Progenitor cell of endocrine pancreas (in vitro differentiated cells): ENCODE results near the gene PAX8. TPM values are rescaled to one million over a fixed set of nuclear protein-coding genes. Genes with fewer than 3 reads are reported as not detected.

Experiments used
- DNase-seq: peaks from one replicate; pipeline ENCODE4 v3.0.0; 2021; ENCODE audit warnings: low spot score; ENCODE audit not compliant: unreplicated experiment
- H3K27ac Mint-ChIP-seq: 2 replicates; pipeline ENCODE4 v1.8.0; 2021; ENCODE audit warnings: mild to moderate bottlenecking, moderate library complexity, mixed read lengths
- H3K27me3 Mint-ChIP-seq: 2 replicates; pipeline ENCODE4 v1.8.0; 2021; ENCODE audit warnings: mixed read lengths
- H3K36me3 Mint-ChIP-seq: 2 replicates; pipeline ENCODE4 v1.8.0; 2022; ENCODE audit warnings: mixed read lengths; ENCODE audit not compliant: insufficient read depth
- H3K4me1 Mint-ChIP-seq: 2 replicates; pipeline ENCODE4 v1.8.0; 2021; ENCODE audit warnings: low read depth, mixed read lengths
- H3K4me3 Mint-ChIP-seq: 2 replicates; pipeline ENCODE4 v1.8.0; 2021; ENCODE audit warnings: low read depth, mild to moderate bottlenecking, moderate library complexity, mixed read lengths
- H3K9me3 Mint-ChIP-seq: 2 replicates; pipeline ENCODE4 v1.8.0; 2021; ENCODE audit warnings: low read depth, mixed read lengths
- CTCF ChIP-seq: fragments of 200-600 bp; sonication (generic); IDR thresholded peaks from one replicate; pipeline ENCODE4 v1.5.0; 2021; ENCODE audit warnings: antibody characterized with exemption, mild to moderate bottlenecking; ENCODE audit not compliant: unreplicated experiment
- total RNA-seq: library from RNA; stranded (reverse); gene quantifications from 2 replicates; pipeline ENCODE4 v1.2.1, GENCODE V29; 2021

The PAX8 gene
- total RNA-seq, 1 donor from 2014 or later = 3.9 TPM

- H3K27me3 Mint-ChIP-seq = no peaks in the 10 kb centered on the region
- peaks cover 10% of the 10 kb centered on the region for H3K4me1 Mint-ChIP-seq
- no peak for TF ChIP-seq CTCF
- peaks cover under 1% of the 10 kb centered on the region for H3K36me3 Mint-ChIP-seq
- H3K4me3 Mint-ChIP-seq = no peak overlapping the region
- no peak for DNase-seq
- H3K9me3 Mint-ChIP-seq = no peaks in the 10 kb centered on the region
- H3K27ac Mint-ChIP-seq = no peak overlapping the region
Observed at GRCh38 chr2:113184531-113185230, 94.0 kb downstream of the PAX8 start.

- Mint-ChIP-seq H3K36me3 (no peaks in the 10 kb centered on the region), H3K9me3 (no peaks in the 10 kb centered on the region), H3K4me3 (no peak overlapping the region), H3K27ac (no peak overlapping the region), H3K4me1 (peaks cover 13% of the 10 kb centered on the region), H3K27me3 (no peaks in the 10 kb centered on the region)
- DNase-seq = no peak
- TF ChIP-seq CTCF = no peak
Observed at GRCh38 chr2:113183703-113184102, 95.0 kb downstream of the PAX8 start.

GRCh38 chr2:113183264-113183663 is 95.5 kb downstream of the PAX8 start:
- TF ChIP-seq CTCF = no peak

GRCh38 chr2:113182471-113183260 is 96.1 kb downstream of the PAX8 start:
- Mint-ChIP-seq H3K9me3 (no peaks in the 10 kb centered on the region), H3K36me3 (no peaks in the 10 kb centered on the region), H3K4me3 (no peak overlapping the region), H3K4me1 (peaks cover 13% of the 10 kb centered on the region), H3K27ac (no peak overlapping the region), H3K27me3 (no peaks in the 10 kb centered on the region)
- no peak for TF ChIP-seq CTCF
- no peak for DNase-seq

More at GRCh38 chr2:113183264-113183663, 95.5 kb downstream of the PAX8 start:
- Mint-ChIP-seq H3K27ac (no peak overlapping the region), H3K4me3 (no peak overlapping the region), H3K4me1 (peaks cover 13% of the 10 kb centered on the region), H3K36me3 (no peaks in the 10 kb centered on the region), H3K27me3 (no peaks in the 10 kb centered on the region), H3K9me3 (no peaks in the 10 kb centered on the region)
- no peak for DNase-seq

GRCh38 chr2:113181258-113182051 is 97.3 kb downstream of the PAX8 start:
- no peak for TF ChIP-seq CTCF
- Mint-ChIP-seq H3K27ac (no peak overlapping the region), H3K27me3 (no peaks in the 10 kb centered on the region), H3K36me3 (no peaks in the 10 kb centered on the region), H3K4me1 (peaks cover 13% of the 10 kb centered on the region), H3K9me3 (no peaks in the 10 kb centered on the region), H3K4me3 (no peak overlapping the region)
- no peak for DNase-seq
